Measurements from ENCODE around the gene CRYL1. TPM values are rescaled to one million over a fixed set of nuclear protein-coding genes. Genes with fewer than 3 reads are reported as not detected.

CRYL1 gene
- polyA plus RNA-seq, 3 donors, result 35.0 to 70.2 (median 51.4) TPM

DNA sequence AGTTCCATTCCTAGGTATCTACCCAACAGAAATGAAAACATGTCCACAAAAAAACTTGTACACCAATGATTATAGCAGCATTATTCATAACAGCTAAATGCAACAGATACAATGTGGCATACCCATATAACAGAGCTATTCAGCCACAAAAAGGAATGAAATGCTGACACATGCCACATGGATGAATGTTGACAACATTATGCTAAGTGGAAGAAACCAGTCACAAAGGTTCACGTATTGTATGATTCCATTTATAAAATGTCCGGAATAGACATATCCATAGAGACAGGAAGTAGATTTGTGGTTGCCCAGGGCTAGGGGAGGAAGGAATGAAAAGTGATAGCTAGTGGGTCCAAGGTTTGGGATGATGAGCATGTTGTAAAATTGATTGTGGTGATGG, 10.8 kb downstream of the CRYL1 start:
- DNase-seq, result no peak
- WGBS (ENCODE audit: insufficient coverage), result 34% methylated on average over 2 of the region's 2 CpGs
- intact Hi-C loops (cut with micrococcal nuclease), result no loop called here

DNA sequence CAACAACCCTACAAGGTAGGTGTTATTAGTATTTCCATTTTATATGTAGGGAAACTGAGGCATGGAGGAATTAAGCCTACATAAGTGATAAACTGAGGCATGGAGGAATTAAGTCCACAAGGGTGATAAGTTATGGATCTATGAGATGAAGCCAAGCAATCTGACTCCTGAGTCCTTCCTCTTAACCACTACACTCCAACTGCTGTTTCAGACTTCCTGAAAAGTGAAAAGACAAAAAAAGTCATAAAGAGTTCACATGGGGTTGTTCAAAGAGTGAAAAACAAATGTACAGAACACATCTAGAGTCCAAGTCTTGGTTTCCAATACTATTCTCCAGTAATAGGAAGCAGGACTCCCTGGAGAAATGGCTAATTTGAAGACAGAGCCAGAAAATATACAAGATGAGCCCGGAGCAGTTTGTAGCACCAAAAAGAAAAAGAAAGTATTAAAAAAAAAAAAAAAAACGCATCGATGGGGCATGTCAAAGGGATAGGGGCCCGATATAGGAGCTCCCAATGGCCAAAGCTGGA, 12.1 kb downstream of the CRYL1 start:
- H3K4me1 Mint-ChIP-seq, result peaks cover 10% of the 10 kb centered on the region
- H3K27ac ChIP-seq (ENCODE audit: low read depth in 1 of 2, low read length in 2 of 2), result no peak overlapping the region
- H3K4me1 ChIP-seq (ENCODE audit: control insufficient read depth in 1 of 2, insufficient read depth in 2 of 2, low read length in 2 of 2), result no peaks in the 10 kb centered on the region
- no peak overlapping the region for H3K9ac ChIP-seq (ENCODE audit: insufficient read depth, low read length, poor library complexity, severe bottlenecking)
- no peak overlapping the region for H3K4me3 Mint-ChIP-seq
- H2AFZ ChIP-seq (ENCODE audit: insufficient read depth, low read depth, low read length, poor library complexity, severe bottlenecking), result no peak overlapping the region
- no peaks in the 10 kb centered on the region for H3K9me3 Mint-ChIP-seq
- no peaks in the 10 kb centered on the region for H4K20me1 ChIP-seq (ENCODE audit: insufficient read depth, low read length)
- no peaks in the 10 kb centered on the region for H3K9me3 ChIP-seq (replicated peaks in 1 of 2; ENCODE audit: control insufficient read depth in 1 of 2, insufficient read depth in 1 of 2, low read length in 2 of 2)
- peaks cover 38 to 45% of the 10 kb centered on the region in 2 donors for H3K36me3 Mint-ChIP-seq
- H3K27me3 Mint-ChIP-seq (ENCODE audit: low read depth in 3 of 3), result no peaks in the 10 kb centered on the region
- WGBS (ENCODE audit: insufficient coverage), result 63% methylated on average over 1 of the region's 4 CpGs
- intact Hi-C loops (cut with micrococcal nuclease), result no loop called here
- H3K27me3 ChIP-seq (ENCODE audit: control insufficient read depth in 2 of 2, insufficient read depth in 2 of 2, low read length in 2 of 2), result no peaks in the 10 kb centered on the region
- no peak for DNase-seq
- peaks cover 19 to 49% of the 10 kb centered on the region in 2 donors for H3K36me3 ChIP-seq (replicated peaks in 1 of 2; ENCODE audit: control insufficient read depth in 1 of 2, insufficient read depth in 2 of 2, low read length in 2 of 2)
- no peaks in the 10 kb centered on the region for H3K79me2 ChIP-seq (ENCODE audit: insufficient read depth, low read length)
- TF ChIP-seq, protein P1, sequence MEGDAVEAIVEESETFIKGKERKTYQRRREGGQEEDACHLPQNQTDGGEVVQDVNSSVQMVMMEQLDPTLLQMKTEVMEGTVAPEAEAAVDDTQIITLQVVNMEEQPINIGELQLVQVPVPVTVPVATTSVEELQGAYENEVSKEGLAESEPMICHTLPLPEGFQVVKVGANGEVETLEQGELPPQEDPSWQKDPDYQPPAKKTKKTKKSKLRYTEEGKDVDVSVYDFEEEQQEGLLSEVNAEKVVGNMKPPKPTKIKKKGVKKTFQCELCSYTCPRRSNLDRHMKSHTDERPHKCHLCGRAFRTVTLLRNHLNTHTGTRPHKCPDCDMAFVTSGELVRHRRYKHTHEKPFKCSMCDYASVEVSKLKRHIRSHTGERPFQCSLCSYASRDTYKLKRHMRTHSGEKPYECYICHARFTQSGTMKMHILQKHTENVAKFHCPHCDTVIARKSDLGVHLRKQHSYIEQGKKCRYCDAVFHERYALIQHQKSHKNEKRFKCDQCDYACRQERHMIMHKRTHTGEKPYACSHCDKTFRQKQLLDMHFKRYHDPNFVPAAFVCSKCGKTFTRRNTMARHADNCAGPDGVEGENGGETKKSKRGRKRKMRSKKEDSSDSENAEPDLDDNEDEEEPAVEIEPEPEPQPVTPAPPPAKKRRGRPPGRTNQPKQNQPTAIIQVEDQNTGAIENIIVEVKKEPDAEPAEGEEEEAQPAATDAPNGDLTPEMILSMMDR (IDR thresholded peaks at IDR 0.05), result no peak
- no peak overlapping the region for H3K4me2 ChIP-seq (replicated peaks; ENCODE audit: extremely low read depth, low read length, poor library complexity, severe bottlenecking)
- H3K4me3 ChIP-seq (replicated peaks in 1 of 3; ENCODE audit: low read depth in 2 of 3, low read length in 3 of 3), result no peak overlapping the region
- H3K27ac Mint-ChIP-seq, result peak overlapping the region in 2 of 7 donors; percentile 12 to 14

More for the DNA sequence above, 10.8 kb downstream of the CRYL1 start:
- H3K27me3 Mint-ChIP-seq (ENCODE audit: low read depth in 3 of 3), result no peaks in the 10 kb centered on the region
- H3K27ac Mint-ChIP-seq, result no peak overlapping the region
- Histone ChIP-seq H4K20me1 (ENCODE audit: insufficient read depth, low read length) (no peaks in the 10 kb centered on the region), H3K27ac (ENCODE audit: low read depth in 1 of 2, low read length in 2 of 2) (no peak overlapping the region), H3K4me2 (replicated peaks; ENCODE audit: extremely low read depth, low read length, poor library complexity, severe bottlenecking) (no peak overlapping the region), H3K4me1 (ENCODE audit: control insufficient read depth in 1 of 2, insufficient read depth in 2 of 2, low read length in 2 of 2) (no peaks in the 10 kb centered on the region), H3K79me2 (ENCODE audit: insufficient read depth, low read length) (no peaks in the 10 kb centered on the region), H3K9ac (ENCODE audit: insufficient read depth, low read length, poor library complexity, severe bottlenecking) (no peak overlapping the region), H3K27me3 (ENCODE audit: control insufficient read depth in 2 of 2, insufficient read depth in 2 of 2, low read length in 2 of 2) (no peaks in the 10 kb centered on the region), H3K36me3 (replicated peaks in 1 of 2; ENCODE audit: control insufficient read depth in 1 of 2, insufficient read depth in 2 of 2, low read length in 2 of 2) (peaks cover 19 to 37% of the 10 kb centered on the region in 2 donors), H3K9me3 (replicated peaks in 1 of 2; ENCODE audit: control insufficient read depth in 1 of 2, insufficient read depth in 1 of 2, low read length in 2 of 2) (no peaks in the 10 kb centered on the region), H3K4me3 (replicated peaks in 1 of 3; ENCODE audit: low read depth in 2 of 3, low read length in 3 of 3) (no peak overlapping the region), H2AFZ (ENCODE audit: insufficient read depth, low read depth, low read length, poor library complexity, severe bottlenecking) (no peak overlapping the region)
- H3K4me1 Mint-ChIP-seq, result peaks cover 10% of the 10 kb centered on the region
- H3K36me3 Mint-ChIP-seq, result peaks cover 35 to 36% of the 10 kb centered on the region in 2 donors
- TF ChIP-seq, protein P1 (IDR thresholded peaks at IDR 0.05), result no peak
- no peaks in the 10 kb centered on the region for H3K9me3 Mint-ChIP-seq
- no peak overlapping the region for H3K4me3 Mint-ChIP-seq
